ENCODE results near the gene CHCHD3. TPM values are rescaled to one million over a fixed set of nuclear protein-coding genes. Genes with fewer than 3 reads are reported as not detected.
"Not testable (repeated sequence)": the region's sequence is repeated elsewhere in the genome, so short reads cannot be mapped to it uniquely, and the experiment has no call there.

The CHCHD3 gene
- total RNA-seq, 1 experiment from 2014 or later, result 149 TPM

DNA sequence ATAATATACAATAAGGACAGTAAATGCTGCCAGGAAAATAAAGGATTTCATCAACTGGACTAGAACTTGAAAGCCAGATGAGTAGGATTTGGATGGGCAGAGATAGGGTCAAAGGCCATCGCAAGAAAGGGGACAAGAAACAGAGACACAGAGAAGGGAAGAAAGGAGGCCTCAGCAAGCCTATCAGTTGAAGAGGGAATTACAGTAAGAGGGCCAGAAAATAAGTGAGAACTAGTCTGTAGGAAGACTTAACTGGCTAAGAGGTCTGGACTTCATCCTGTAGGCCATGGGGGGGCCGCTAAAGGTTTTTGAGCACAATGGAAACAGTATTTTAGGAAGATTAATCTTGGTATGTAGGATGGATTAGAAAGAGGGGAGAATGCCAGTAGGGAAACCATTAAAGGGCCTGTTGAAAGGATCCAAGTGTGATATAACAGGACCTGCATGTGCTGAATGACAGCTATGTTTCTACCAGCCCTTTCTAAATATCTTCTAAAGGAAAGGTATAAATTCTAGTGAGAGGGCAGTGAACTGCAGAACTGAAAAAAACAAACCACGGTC, 174.4 kb downstream of the CHCHD3 start:
- POLR2A ChIA-PET (ENCODE audit: unreplicated experiment), result no interaction called here
- no peak overlapping the region for H3K9ac ChIP-seq (ENCODE audit: low read length)
- CTCF ChIA-PET, result interaction anchor here (0.6 kb wide), 1 partner anchor 370 kb away, joined by 3 read pairs; no protein-coding TSS in a partner anchor

DNA sequence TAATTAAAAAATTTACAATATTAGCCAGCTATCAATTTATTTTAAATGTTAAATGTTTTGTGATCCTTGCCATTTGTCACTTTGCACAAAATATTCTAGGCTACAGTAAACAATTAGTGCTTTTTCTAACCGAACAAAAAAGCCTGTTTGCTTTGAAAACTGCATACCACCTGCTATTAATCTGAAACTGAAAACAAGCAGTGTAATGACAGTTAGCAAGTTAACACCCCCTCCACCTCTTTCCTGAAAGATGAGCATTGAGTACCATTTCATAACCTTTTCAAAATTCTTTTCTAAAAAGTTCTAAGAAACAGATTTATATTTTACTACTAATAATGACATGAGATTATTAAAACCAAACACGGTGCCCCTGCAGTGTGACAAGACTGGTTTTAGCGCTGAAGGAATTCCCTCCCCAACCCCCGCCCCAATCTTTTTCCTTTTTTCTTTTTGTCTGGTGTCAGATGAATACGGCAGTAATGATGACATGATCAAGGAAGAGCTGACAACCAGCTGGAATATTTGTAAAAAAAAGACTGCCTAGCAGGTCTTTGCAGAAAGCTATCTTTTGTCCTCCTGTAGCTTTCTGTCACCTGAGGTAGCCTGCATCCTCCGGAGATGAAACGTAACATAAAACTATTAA, 175.6 kb downstream of the CHCHD3 start:
- Histone ChIP-seq H3K79me2 (ENCODE audit: low read length) (no peaks in the 10 kb centered on the region), H3K9ac (ENCODE audit: low read length) (no peak overlapping the region), H3K4me1 (ENCODE audit: insufficient read depth, low read length) (no peaks in the 10 kb centered on the region), H3K27ac (ENCODE audit: low read length) (no peak overlapping the region), H3K27me3 (ENCODE audit: low read length) (no peaks in the 10 kb centered on the region), H3K9me2 (replicated peaks; ENCODE audit: low read length) (no peaks in the 10 kb centered on the region), H4K20me1 (ENCODE audit: low read length) (no peaks in the 10 kb centered on the region), H2AFZ (ENCODE audit: low read length) (no peak overlapping the region), H3F3A (ENCODE audit: low read length, unreplicated experiment) (no peaks in the 10 kb centered on the region), H3K36me3 (ENCODE audit: low read depth, low read length) (no peaks in the 10 kb centered on the region), H3K4me3 (ENCODE audit: low read length) (no peak overlapping the region), H3K4me2 (ENCODE audit: low read length) (no peak overlapping the region), H3K9me3 (ENCODE audit: low read length) (no peaks in the 10 kb centered on the region)
- BruUV-seq (replicated peaks), result no TSS peak
- intact Hi-C loops (cut with micrococcal nuclease), result no loop called here
- ATAC-seq, result no peak
- ChIA-PET CTCF (no interaction called here), POLR2A (ENCODE audit: unreplicated experiment) (no interaction called here)
- no peak for DNase-seq
- TF ChIP-seq EZH2 (IDR thresholded peaks at IDR 0.05; ENCODE audit: low read length, unreplicated experiment) (no peak), EZH2phosphoT487 (IDR thresholded peaks at IDR 0.05; ENCODE audit: borderline replicate concordance, low read length) (no peak)
- TF ChIP-seq, protein P1, sequence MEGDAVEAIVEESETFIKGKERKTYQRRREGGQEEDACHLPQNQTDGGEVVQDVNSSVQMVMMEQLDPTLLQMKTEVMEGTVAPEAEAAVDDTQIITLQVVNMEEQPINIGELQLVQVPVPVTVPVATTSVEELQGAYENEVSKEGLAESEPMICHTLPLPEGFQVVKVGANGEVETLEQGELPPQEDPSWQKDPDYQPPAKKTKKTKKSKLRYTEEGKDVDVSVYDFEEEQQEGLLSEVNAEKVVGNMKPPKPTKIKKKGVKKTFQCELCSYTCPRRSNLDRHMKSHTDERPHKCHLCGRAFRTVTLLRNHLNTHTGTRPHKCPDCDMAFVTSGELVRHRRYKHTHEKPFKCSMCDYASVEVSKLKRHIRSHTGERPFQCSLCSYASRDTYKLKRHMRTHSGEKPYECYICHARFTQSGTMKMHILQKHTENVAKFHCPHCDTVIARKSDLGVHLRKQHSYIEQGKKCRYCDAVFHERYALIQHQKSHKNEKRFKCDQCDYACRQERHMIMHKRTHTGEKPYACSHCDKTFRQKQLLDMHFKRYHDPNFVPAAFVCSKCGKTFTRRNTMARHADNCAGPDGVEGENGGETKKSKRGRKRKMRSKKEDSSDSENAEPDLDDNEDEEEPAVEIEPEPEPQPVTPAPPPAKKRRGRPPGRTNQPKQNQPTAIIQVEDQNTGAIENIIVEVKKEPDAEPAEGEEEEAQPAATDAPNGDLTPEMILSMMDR (conservative IDR thresholded peaks at IDR 0.05; ENCODE audit: low read depth, low read length), result no peak

More for the DNA sequence above, 174.4 kb downstream of the CHCHD3 start:
- DNase-seq, result no peak
- TF ChIP-seq, protein P1 (conservative IDR thresholded peaks at IDR 0.05; ENCODE audit: low read depth, low read length), result no peak
- no peak for TF ChIP-seq EZH2 (IDR thresholded peaks at IDR 0.05; ENCODE audit: low read length, unreplicated experiment)
- TF ChIP-seq EZH2phosphoT487 (IDR thresholded peaks at IDR 0.05; ENCODE audit: borderline replicate concordance, low read length), result no peak
- Histone ChIP-seq H3K4me2 (ENCODE audit: low read length) (no peak overlapping the region), H3K27ac (ENCODE audit: low read length) (no peak overlapping the region), H2AFZ (ENCODE audit: low read length) (no peak overlapping the region), H3K4me1 (ENCODE audit: insufficient read depth, low read length) (no peaks in the 10 kb centered on the region), H3K36me3 (ENCODE audit: low read depth, low read length) (no peaks in the 10 kb centered on the region; the same call in 1 of the 2 replicates), H3K9me2 (replicated peaks; ENCODE audit: low read length) (no peaks in the 10 kb centered on the region), H4K20me1 (ENCODE audit: low read length) (no peaks in the 10 kb centered on the region), H3K27me3 (ENCODE audit: low read length) (no peaks in the 10 kb centered on the region), H3K4me3 (ENCODE audit: low read length) (no peak overlapping the region), H3F3A (ENCODE audit: low read length, unreplicated experiment) (no peaks in the 10 kb centered on the region), H3K9me3 (ENCODE audit: low read length) (no peaks in the 10 kb centered on the region), H3K79me2 (ENCODE audit: low read length) (no peaks in the 10 kb centered on the region)
- BruUV-seq (replicated peaks), result no TSS peak
- no peak for ATAC-seq
- intact Hi-C loops (cut with micrococcal nuclease), result no loop called here

DNA sequence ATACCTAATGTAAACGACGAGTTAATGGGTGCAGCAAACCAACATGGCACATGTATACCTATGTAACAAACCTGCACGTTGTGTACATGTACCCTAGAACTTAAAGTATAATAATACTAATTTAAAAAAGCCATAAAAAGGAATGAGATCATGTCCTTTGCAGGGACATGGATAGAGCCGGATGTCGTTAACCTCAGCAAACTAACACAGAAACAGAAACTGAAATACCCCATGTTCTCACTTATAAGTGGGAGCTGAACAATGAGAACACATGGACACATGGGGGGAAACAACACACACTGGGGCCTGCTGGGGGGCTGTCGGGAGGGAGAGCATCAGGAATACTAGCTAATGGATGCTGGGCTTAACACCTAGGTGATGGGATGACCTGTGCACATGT, 176.8 kb downstream of the CHCHD3 start:
- H3K4me1 ChIP-seq (ENCODE audit: insufficient read depth, low read length); CTCF ChIA-PET; DNase-seq: not testable (repeated sequence)

More for the DNA sequence above, 176.8 kb downstream of the CHCHD3 start:
- H3K9me3 ChIP-seq (ENCODE audit: low read length); BruUV-seq (replicated peaks); H3K79me2 ChIP-seq (ENCODE audit: low read length); H3K36me3 ChIP-seq (ENCODE audit: low read depth, low read length); ATAC-seq; H3K4me2 ChIP-seq (ENCODE audit: low read length); intact Hi-C loops (cut with micrococcal nuclease); H3K27me3 ChIP-seq (ENCODE audit: low read length); H3K9ac ChIP-seq (ENCODE audit: low read length); H3K9me2 ChIP-seq (replicated peaks; ENCODE audit: low read length); H2AFZ ChIP-seq (ENCODE audit: low read length); H3F3A ChIP-seq (ENCODE audit: low read length, unreplicated experiment); H3K4me3 ChIP-seq (ENCODE audit: low read length); H3K27ac ChIP-seq (ENCODE audit: low read length); H4K20me1 ChIP-seq (ENCODE audit: low read length): not testable (repeated sequence)
- POLR2A ChIA-PET (ENCODE audit: unreplicated experiment), result interaction anchor here (0.6 kb wide), 1 partner anchor 361 kb away, joined by 3 read pairs; no protein-coding TSS in a partner anchor
